ENCODE measurements around the gene SREBF1.

GRCh38 chr17:17870247-17870646, 33.5 kb upstream of the SREBF1 start:
- peak in 1 of 6 experiments; percentile 11 for TF ChIP-seq CTCF (IDR thresholded peaks at IDR 0.05)
- TF ChIP-seq POLR2A (IDR thresholded peaks at IDR 0.05) = no peak
